K562 (cell line): ENCODE data around the gene KCTD13. TPM values are rescaled to one million over a fixed set of nuclear protein-coding genes. Genes with fewer than 3 reads are reported as not detected.
A peak's percentile ranks its signal among the peaks of the same experiment; 100 is the strongest.

Source experiments
- ATAC-seq: fragments of 200-7000 bp; cut with Tn5 transposase; 3 replicates; pipeline ENCODE4 v1.9.1; 2020; ENCODE audit warnings: moderate library complexity
- BruUV-seq: library from RNA; stranded (reverse); fragments of 400-500 nt; replicated peaks from 2 replicates; lab custom pipeline; 2021; lab: Mats Ljungman, UMichigan
- CTCF ChIA-PET: fragments of 300-600 bp; formaldehyde crosslinking; extraction: SDS; loops from one replicate; lab custom pipeline; 2021; ENCODE audit warnings: low intra/inter-chr PET ratio; lab: Yijun Ruan, JAX
- POLR2A ChIA-PET: fragments of 300-600, 350-650 bp; sonication (Branson Sonifier 250); formaldehyde crosslinking; extraction: SDS; loops from one replicate; lab custom pipeline; 2021; ENCODE audit warnings: antibody characterized with exemption, inconsistent platforms; lab: Yijun Ruan, JAX
- DNase-seq, 4 experiments: peaks; one replicate each; pipeline versions ENCODE4 v3.0.0 to v3.0.0-alpha.2; 2011 to 2018; ENCODE audit warnings: low spot score in 3 of 4, mixed read lengths in 3 of 4; ENCODE audit errors: extremely low read depth in 1 of 4
- FAIRE-seq: peaks from 2 replicates; lab custom pipeline; 2011; peaks lifted over from hg19 to GRCh38; lab: Jason Lieb, UNC
- H2AFZ ChIP-seq: 2 replicates; pipeline ENCODE4 v1.6.0; 2011; ENCODE audit warnings: low read depth, low read length, control low read depth, inconsistent platforms
- H3K27ac ChIP-seq: fragments of 200-600 bp; 3 replicates; pipeline ENCODE4 v1.8.0; 2011; ENCODE audit warnings: low read depth, mild to moderate bottlenecking, control low read depth, inconsistent platforms, low read length, moderate library complexity, mixed read lengths; ENCODE audit errors: extremely low read depth
- H3K27me3 ChIP-seq, 2 experiments: fragments of 300-600 bp in 1 of 2; 2 replicates in 1 of 2; 3 replicates in 1 of 2; pipeline versions ENCODE4 v1.6.0 to v1.8.0; 2011; ENCODE audit warnings: inconsistent platforms in 2 of 2, low read length in 2 of 2, mild to moderate bottlenecking in 1 of 2, mixed read lengths in 1 of 2, moderate library complexity in 1 of 2; ENCODE audit not compliant: control insufficient read depth in 2 of 2, insufficient read depth in 2 of 2
- H3K36me3 ChIP-seq: fragments of 300-600 bp; 3 replicates; pipeline ENCODE4 v1.8.0; 2011; ENCODE audit warnings: mild to moderate bottlenecking, low read length, inconsistent platforms; ENCODE audit not compliant: control insufficient read depth, insufficient read depth
- H3K4me1 ChIP-seq, 2 experiments: fragments of 200-600 bp in 1 of 2; replicated peaks in 1 of 2; 2 replicates in 1 of 2; 3 replicates in 1 of 2; pipeline versions ENCODE4 v1.5.1 to v1.8.0; 2011; ENCODE audit warnings: inconsistent platforms in 2 of 2, low read length in 2 of 2, mild to moderate bottlenecking in 1 of 2, mixed read lengths in 1 of 2, moderate library complexity in 1 of 2; ENCODE audit not compliant: control insufficient read depth in 2 of 2, insufficient read depth in 2 of 2
- H3K4me2 ChIP-seq: 2 replicates; pipeline ENCODE4 v1.6.1; 2011; ENCODE audit warnings: low read length, control low read depth, inconsistent platforms, mixed read lengths; ENCODE audit not compliant: insufficient read depth
- H3K4me3 ChIP-seq: fragments of 200-600 bp; sonication (generic), shearing (Covaris generic); 2 replicates; pipeline ENCODE4 v1.5.1; 2016; ENCODE audit warnings: control low read depth, inconsistent platforms
- H3K79me2 ChIP-seq: fragments of 200-600 bp; 3 replicates; pipeline ENCODE4 v1.8.0; 2011; ENCODE audit warnings: low read length, inconsistent platforms; ENCODE audit not compliant: control insufficient read depth, insufficient read depth
- H3K9ac ChIP-seq, 2 experiments: 2 replicates each; pipeline versions ENCODE4 v1.6.0 to v1.6.1; 2011; ENCODE audit warnings: low read depth in 2 of 2, low read length in 2 of 2, control low read depth in 1 of 2, inconsistent platforms in 1 of 2, mild to moderate bottlenecking in 1 of 2, mixed read lengths in 1 of 2; ENCODE audit not compliant: insufficient read depth in 1 of 2
- H3K9me1 ChIP-seq: one replicate; pipeline ENCODE4 v1.6.0; 2011; ENCODE audit warnings: inconsistent platforms, mild to moderate bottlenecking, low read length, moderate library complexity; ENCODE audit not compliant: control insufficient read depth, insufficient read depth
- H3K9me3 ChIP-seq: replicated peaks from 2 replicates; pipeline ENCODE4 v1.5.1; 2011; ENCODE audit warnings: low read depth, low read length, inconsistent platforms; ENCODE audit not compliant: control insufficient read depth, insufficient read depth
- H4K20me1 ChIP-seq: replicated peaks from 2 replicates; pipeline ENCODE4 v1.6.1; 2011; ENCODE audit warnings: low read length, inconsistent platforms, mixed read lengths; ENCODE audit not compliant: control insufficient read depth, insufficient read depth
- BRF1 ChIP-seq: IDR thresholded peaks from 3 replicates; pipeline ENCODE4 v1.6.1; 2011; ENCODE audit warnings: borderline replicate concordance, mild to moderate bottlenecking; ENCODE audit not compliant: insufficient read length; ENCODE audit errors: extremely low read depth
- CTBP1 ChIP-seq: fragments of 450-650 bp; IDR thresholded peaks from 2 replicates; pipeline ENCODE4 v1.6.1; 2016; ENCODE audit warnings: borderline replicate concordance
- ETS2 ChIP-seq: IDR thresholded peaks from 2 replicates; pipeline ENCODE4 v1.6.1; 2016; ENCODE audit warnings: borderline replicate concordance, missing genetic modification characterization, mild to moderate bottlenecking, moderate library complexity, missing compliant biosample characterization; ENCODE audit not compliant: poor library complexity, severe bottlenecking
- KAT7 ChIP-seq: sonication (generic); formaldehyde crosslinking; IDR thresholded peaks from 2 replicates; pipeline ENCODE4 v1.8.0; 2022; ENCODE audit warnings: missing genetic modification reagents, mild to moderate bottlenecking, borderline replicate concordance
- NFRKB ChIP-seq: fragments of 450-650 bp; IDR thresholded peaks from 2 replicates; pipeline ENCODE4 v1.6.1; 2016; ENCODE audit warnings: low read depth
- NR2C1 ChIP-seq, 2 experiments: fragments of 450-650 bp; IDR thresholded peaks; 2 replicates each; pipeline ENCODE4 v1.6.1; 2017; ENCODE audit warnings: mild to moderate bottlenecking in 2 of 2, antibody characterized with exemption in 1 of 2, inconsistent platforms in 1 of 2, missing compliant biosample characterization in 1 of 2, missing genetic modification characterization in 1 of 2
- THRAP3 ChIP-seq: fragments of 450-650 bp; IDR thresholded peaks from 2 replicates; pipeline ENCODE4 v1.6.1; 2016; ENCODE audit warnings: mild to moderate bottlenecking, inconsistent platforms, borderline replicate concordance
- ZBTB17 ChIP-seq: fragments of 450-650 bp; formaldehyde crosslinking; IDR thresholded peaks from 2 replicates; pipeline ENCODE4 v1.4.0; 2020; ENCODE audit warnings: mild to moderate bottlenecking
- ZBTB40 ChIP-seq, 2 experiments: fragments of 450-650 bp in 1 of 2; sonication (generic) in 1 of 2; formaldehyde crosslinking in 1 of 2; IDR thresholded peaks; 2 replicates each; pipeline versions ENCODE4 v1.7.1 to v1.9.0; 2016 to 2022; ENCODE audit warnings: inconsistent platforms in 1 of 2, mild to moderate bottlenecking in 1 of 2, missing genetic modification reagents in 1 of 2
- ZNF449 ChIP-seq: fragments of 250-450 bp; sonication (Bioruptor Pico); IDR thresholded peaks from 2 replicates; pipeline ENCODE4 v1.8.0; 2022; ENCODE audit warnings: moderate library complexity, mild to moderate bottlenecking, inconsistent platforms
- ZNF583 ChIP-seq: fragments of 250-450 bp; sonication (Bioruptor Pico); IDR thresholded peaks from 2 replicates; pipeline ENCODE4 v1.4.0; 2020
- WGBS: fragments of 100-300 bp; shearing (Covaris generic); methylation state at CpG from one replicate; pipeline ENCODE4 v1.1.6; 2016; ENCODE audit warnings: low coverage, mixed read lengths; ENCODE audit not compliant: insufficient coverage; ENCODE audit errors: missing lambda C conversion rate; 5-methylcytosine and 5-hydroxymethylcytosine counted together
- in situ Hi-C: fragments of 300-500 bp; cut with MboI; formaldehyde crosslinking; loops from 4 replicates; pipeline ENCODE4 v1.15.0; 2018; ENCODE audit warnings: inconsistent platforms, mixed read lengths
- intact Hi-C: fragments of 100-400 bp; cut with micrococcal nuclease; formaldehyde crosslinking; loops from 2 replicates; pipeline ENCODE4 v1.14.2; 2022
- polyA plus RNA-seq, 8 experiments: library from polyadenylated mRNA; depleted of rRNA in 4 of 8; stranded (reverse) in 5 of 8; unstranded in 3 of 8; fragments of >200 nt; fragmentation: Nextera tagmentation in 2 of 8; fragmentation: Illumina TruSeq in 1 of 8; extraction: Ambion mirVana in 2 of 8; extraction: Trizol in 1 of 8; gene quantifications; 2 replicates each; pipeline versions ENCODE4 v1.2.1 to v1.2.3, GENCODE V29; 2011 to 2014; ENCODE audit warnings: inconsistent platforms in 1 of 8, missing spikeins in 1 of 8
- total RNA-seq, 7 experiments: library from RNA; depleted of rRNA in 6 of 7; stranded (reverse); fragments of >200 nt in 6 of 7; fragmentation: Illumina TruSeq in 2 of 7; extraction: Trizol in 2 of 7; gene quantifications; 2 replicates each; pipeline versions ENCODE4 v1.2.1 to v1.2.3, GENCODE V29; 2011 to 2021; ENCODE audit warnings: low replicate concordance in 1 of 7

KCTD13 gene
- total and polyA plus RNA-seq, 9 of the 15 experiments (the other 6 are each of a cell fraction or from before 2014, with no cell fraction given), result 1.0 to 20.6 (median 9.8) TPM

- in situ Hi-C loops, result no loop called here
- H3K9me3 ChIP-seq, result no peaks in the 10 kb centered on the region; the same call in 1 of the 2 replicates
- no peaks in the 10 kb centered on the region for H3K27me3 ChIP-seq
- peak overlapping the region in 1 of 2 experiments; percentile 19; a peak in 1 of 4 replicates for H3K9ac ChIP-seq
- no TSS peak for BruUV-seq
- no peak overlapping the region for H3K4me3 ChIP-seq
- H3K4me1 ChIP-seq, result peaks cover 26 to 30% of the 10 kb centered on the region in 2 experiments; a peak in 4 of 5 replicates
- ATAC-seq (no peak), FAIRE-seq (no peak), DNase-seq (no peak)
- ChIA-PET CTCF (no interaction called here), POLR2A (interaction anchor here (0.5 to 3.2 kb wide), 14 partner anchors 10 to 274 kb away, joined by 3 to 22 read pairs (median 4); partner anchors contain the start of genes KIF22 and TMEM219)
- H3K36me3 ChIP-seq, result peaks cover 42% of the 10 kb centered on the region
- no peak overlapping the region for H3K4me2 ChIP-seq
- peaks cover 36% of the 10 kb centered on the region for H3K79me2 ChIP-seq
- H4K20me1 ChIP-seq, result peaks cover 23% of the 10 kb centered on the region
- intact Hi-C loops, result loop anchor here (1.0 kb wide), 1 partner anchor 30 kb away; no protein-coding TSS in a partner anchor
- H3K27ac ChIP-seq, result peak overlapping the region; percentile 65
- peak overlapping the region; percentile 88 for H2AFZ ChIP-seq
- peaks cover 3% of the 10 kb centered on the region for H3K9me1 ChIP-seq
- WGBS, result 83% methylated on average over 6 of the region's 6 CpGs
- TF ChIP-seq BRF1 (no peak), ZNF583 (CRISPR knock-in tag) (0 out of 2 replicates have a peak, but pooled peaks have one; percentile 64), ZBTB17 (CRISPR knock-in tag) (peak; percentile 58; the same call in 1 of the 2 replicates), THRAP3 (peak; percentile 68; the same call in 1 of the 2 replicates), CTBP1 (no peak), ETS2 (no peak), KAT7 (no peak), NR2C1 (IDR thresholded peaks at IDR 0.05) (no peak), NR2C1 (tag; IDR thresholded peaks at IDR 0.05) (peak; percentile 62), NFRKB (peak; percentile 41; the same call in 1 of the 2 replicates), ZBTB40 (IDR thresholded peaks at IDR 0.05) (no peak), ZBTB40 (CRISPR knock-in tag; IDR thresholded peaks at IDR 0.05) (no peak), ZNF449 (CRISPR knock-in tag) (no peak)
Observed at GRCh38 chr16:29972992-29973383, 47.0 kb upstream of the KCTD13 start.
